ENCODE data around the gene STAB2. TPM values are rescaled to one million over a fixed set of nuclear protein-coding genes. Genes with fewer than 3 reads are reported as not detected.
A peak's percentile ranks its signal among the peaks of the same experiment; 100 is the strongest.

STAB2 gene
- total and polyA plus RNA-seq, 8 donors: under 0.01 to 4.0 (median 0.95) TPM; not detected in 4

- H3K36me3 ChIP-seq: no peaks in the 10 kb centered on the region
- peak in 1 of 3 donors; percentile 6 for TF ChIP-seq POLR2AphosphoS5 (IDR thresholded peaks at IDR 0.05)
- no peak for TF ChIP-seq CTCF (IDR thresholded peaks at IDR 0.05)
- peak overlapping the region in 2 of 5 donors; percentile 8 to 15 for H3K27ac ChIP-seq
- 62 to 74% (median 64%) methylated on average over 3 of the region's 3 CpGs for WGBS, 5 donors
- H3K27me3 ChIP-seq: no peaks in the 10 kb centered on the region
- no peak overlapping the region for H3K4me3 ChIP-seq
- peaks cover 0 to 9% (median 0%) of the 10 kb centered on the region in 4 donors for H3K9me3 ChIP-seq
- H3K4me1 ChIP-seq: peaks cover 0 to 13% (median 3%) of the 10 kb centered on the region in 4 donors
- no peak for DNase-seq
- intact Hi-C loops (cut with DNase I; ENCODE audit: low total_unique reads): no loop called here
These were observed 40.2 kb downstream of the STAB2 start for GRCh38 chr12:103627189-103627855.

- Histone ChIP-seq H3K36me3 (no peaks in the 10 kb centered on the region), H3K4me3 (no peak overlapping the region), H3K27me3 (no peaks in the 10 kb centered on the region), H3K4me1 (peaks cover 0 to 1% (median 0%) of the 10 kb centered on the region in 4 donors), H3K9me3 (peaks cover 0 to 10% (median 8%) of the 10 kb centered on the region in 4 donors), H3K27ac (no peak overlapping the region)
- DNase-seq: peak; percentile 36 to 78
- TF ChIP-seq CTCF (IDR thresholded peaks at IDR 0.05) (peak in 5 of 7 experiments; percentile 38 to 82 (median 46)), POLR2A (IDR thresholded peaks at IDR 0.05) (no peak), EP300 (IDR thresholded peaks at IDR 0.05) (no peak)
- intact Hi-C loops (cut with DNase I; ENCODE audit: low total_unique reads): no loop called here
- WGBS, 5 donors: 34 to 44% (median 38%) methylated on average over 15 of the region's 15 CpGs
These were observed 45.6 kb downstream of the STAB2 start for GRCh38 chr12:103632554-103633216.

- intact Hi-C loops (cut with DNase I; ENCODE audit: low total_unique reads): no loop called here
- H3K4me3 ChIP-seq: no peak overlapping the region
- no peaks in the 10 kb centered on the region for H3K27me3 ChIP-seq
- TF ChIP-seq EP300 (IDR thresholded peaks at IDR 0.05) (no peak), POLR2AphosphoS5 (IDR thresholded peaks at IDR 0.05) (no peak), POLR2A (IDR thresholded peaks at IDR 0.05) (no peak), CTCF (IDR thresholded peaks at IDR 0.05) (no peak)
- WGBS, 5 donors: 88 to 96% (median 90%) methylated on average over 4 of the region's 4 CpGs
- no peaks in the 10 kb centered on the region for H3K4me1 ChIP-seq
- peaks cover 0 to 10% (median 8%) of the 10 kb centered on the region in 4 donors for H3K9me3 ChIP-seq
- H3K27ac ChIP-seq: no peak overlapping the region
- no peaks in the 10 kb centered on the region for H3K36me3 ChIP-seq
- DNase-seq: no peak
These were observed 47.7 kb downstream of the STAB2 start for GRCh38 chr12:103634732-103635131.

- H3K4me1 ChIP-seq: no peaks in the 10 kb centered on the region
- TF ChIP-seq POLR2AphosphoS5 (IDR thresholded peaks at IDR 0.05) (no peak), CTCF (IDR thresholded peaks at IDR 0.05) (no peak), POLR2A (IDR thresholded peaks at IDR 0.05) (no peak), EP300 (IDR thresholded peaks at IDR 0.05) (no peak)
- H3K9me3 ChIP-seq: peaks cover 0 to 10% (median 8%) of the 10 kb centered on the region in 4 donors
- no peak overlapping the region for H3K4me3 ChIP-seq
- WGBS, 5 donors: 96 to 98% (median 97%) methylated on average over 4 of the region's 4 CpGs
- H3K27ac ChIP-seq: no peak overlapping the region
- intact Hi-C loops (cut with DNase I; ENCODE audit: low total_unique reads): no loop called here
- no peaks in the 10 kb centered on the region for H3K27me3 ChIP-seq
- H3K36me3 ChIP-seq: no peaks in the 10 kb centered on the region
- DNase-seq: no peak
These were observed 48.3 kb downstream of the STAB2 start for GRCh38 chr12:103635419-103635818.
